ENCODE data around the gene KLHL21. TPM values are rescaled to one million over a fixed set of nuclear protein-coding genes. Genes with fewer than 3 reads are reported as not detected.
"Not testable (repeated sequence)": the region's sequence is repeated elsewhere in the genome, so short reads cannot be mapped to it uniquely, and the experiment has no call there.

KLHL21 gene
- total RNA-seq, result 10 to 100 TPM; 22.9 to 38.9 TPM

GRCh38 chr1:6602669-6603237 lies at the start of gene KLHL21:
KLHL21 (minus strand) TSS chr1:6602869; CDS start chr1:6602817, 52 bp downstream.
- ATAC-seq (peak; percentile 59 to 69), DNase-seq (ENCODE audit: low spot score in 2 of 2) (peak; percentile 86 to 92)
- no peaks in the 10 kb centered on the region for H3K9me3 Mint-ChIP-seq
- peak within 1 kb of the TSS; percentile 95 to 97 for H3K27ac Mint-ChIP-seq
- H3K36me3 Mint-ChIP-seq, result peaks cover 17 to 24% of the 10 kb centered on the region in 2 donors

GRCh38 chr1:6651909-6652308 lies 49.2 kb upstream of the KLHL21 start:
- peaks cover 4 to 11% of the 10 kb centered on the region in 2 donors for H3K36me3 Mint-ChIP-seq
- ATAC-seq (no peak), DNase-seq (ENCODE audit: low spot score in 2 of 2) (no peak)
- H3K27ac Mint-ChIP-seq, result peak overlapping the region in 1 of 2 donors; percentile 44
- H3K9me3 Mint-ChIP-seq, result no peaks in the 10 kb centered on the region

GRCh38 chr1:6648556-6648955 lies 45.9 kb upstream of the KLHL21 start:
- DNase-seq (ENCODE audit: low spot score in 2 of 2) (no peak), ATAC-seq (no peak)
- H3K36me3 Mint-ChIP-seq, result peaks cover 4 to 11% of the 10 kb centered on the region in 2 donors
- H3K9me3 Mint-ChIP-seq, result no peaks in the 10 kb centered on the region
- peak overlapping the region in 1 of 2 donors; percentile 67 for H3K27ac Mint-ChIP-seq

- DNase-seq (ENCODE audit: low spot score in 2 of 2), result peak in 1 of 2 donors; percentile 22
- Mint-ChIP-seq H3K36me3 (peaks cover 5 to 8% of the 10 kb centered on the region in 2 donors), H3K27ac (no peak overlapping the region), H3K9me3 (no peaks in the 10 kb centered on the region)
- ATAC-seq, result peak; percentile 41 to 60
These were observed 44.0 kb upstream of the KLHL21 start for GRCh38 chr1:6646499-6647148.

- Mint-ChIP-seq H3K27ac (peak overlapping the region in 1 of 2 donors; percentile 30), H3K36me3 (peaks cover 0 to 4% of the 10 kb centered on the region in 2 donors), H3K9me3 (no peaks in the 10 kb centered on the region)
- no peak for DNase-seq (ENCODE audit: low spot score in 2 of 2)
- ATAC-seq, result no peak
These were observed 42.3 kb upstream of the KLHL21 start for GRCh38 chr1:6645018-6645417.

GRCh38 chr1:6640867-6641266 lies 38.2 kb upstream of the KLHL21 start:
- not testable (repeated sequence) for H3K36me3 Mint-ChIP-seq; H3K27ac Mint-ChIP-seq; ATAC-seq; DNase-seq (ENCODE audit: low spot score in 2 of 2); H3K9me3 Mint-ChIP-seq

GRCh38 chr1:6638226-6638625 lies 35.6 kb upstream of the KLHL21 start:
- no peaks in the 10 kb centered on the region for H3K9me3 Mint-ChIP-seq
- DNase-seq (ENCODE audit: low spot score in 2 of 2) (no peak), ATAC-seq (no peak)
- H3K36me3 Mint-ChIP-seq, result peaks cover 4 to 5% of the 10 kb centered on the region in 2 donors
- H3K27ac Mint-ChIP-seq, result no peak overlapping the region

GRCh38 chr1:6637770-6638169 lies 35.1 kb upstream of the KLHL21 start:
- no peaks in the 10 kb centered on the region for H3K9me3 Mint-ChIP-seq
- peak overlapping the region in 1 of 2 donors; percentile 68 for H3K27ac Mint-ChIP-seq
- ATAC-seq, result no peak
- DNase-seq (ENCODE audit: low spot score in 2 of 2), result no peak
- H3K36me3 Mint-ChIP-seq, result peaks cover 2 to 5% of the 10 kb centered on the region in 2 donors

- H3K27ac Mint-ChIP-seq, result peak overlapping the region in 1 of 2 donors; percentile 68
- not testable (repeated sequence) for DNase-seq (ENCODE audit: low spot score in 2 of 2); ATAC-seq; H3K9me3 Mint-ChIP-seq; H3K36me3 Mint-ChIP-seq
These were observed 34.1 kb upstream of the KLHL21 start for GRCh38 chr1:6636778-6637177.

GRCh38 chr1:6635910-6636760 lies 33.5 kb upstream of the KLHL21 start:
- DNase-seq (ENCODE audit: low spot score in 2 of 2) (no peak), ATAC-seq (no peak)
- H3K9me3 Mint-ChIP-seq, result no peaks in the 10 kb centered on the region
- peak overlapping the region; percentile 29 to 68 for H3K27ac Mint-ChIP-seq
- peaks cover 0 to 5% of the 10 kb centered on the region in 2 donors for H3K36me3 Mint-ChIP-seq

- Mint-ChIP-seq H3K9me3 (no peaks in the 10 kb centered on the region), H3K27ac (peak overlapping the region; percentile 22 to 71), H3K36me3 (peaks cover 0 to 5% of the 10 kb centered on the region in 2 donors)
- ATAC-seq (no peak), DNase-seq (ENCODE audit: low spot score in 2 of 2) (no peak)
These were observed 32.7 kb upstream of the KLHL21 start for GRCh38 chr1:6635161-6635909.

GRCh38 chr1:6634371-6635052 lies 31.8 kb upstream of the KLHL21 start:
- H3K9me3 Mint-ChIP-seq, result no peaks in the 10 kb centered on the region
- DNase-seq (ENCODE audit: low spot score in 2 of 2) (peak in 1 of 2 donors; percentile 28), ATAC-seq (peak; percentile 58 to 62)
- peaks cover 0 to 11% of the 10 kb centered on the region in 2 donors for H3K36me3 Mint-ChIP-seq
- H3K27ac Mint-ChIP-seq, result peak overlapping the region; percentile 22 to 71

GRCh38 chr1:6632588-6633514 lies 30.2 kb upstream of the KLHL21 start:
- ATAC-seq (no peak), DNase-seq (ENCODE audit: low spot score in 2 of 2) (no peak)
- Mint-ChIP-seq H3K9me3 (no peaks in the 10 kb centered on the region), H3K36me3 (peaks cover 3 to 12% of the 10 kb centered on the region in 2 donors), H3K27ac (peak overlapping the region in 1 of 2 donors; percentile 79)

GRCh38 chr1:6631058-6631457 lies 28.4 kb upstream of the KLHL21 start:
- peaks cover 12% of the 10 kb centered on the region in 2 donors for H3K36me3 Mint-ChIP-seq
- no peak overlapping the region for H3K27ac Mint-ChIP-seq
- H3K9me3 Mint-ChIP-seq, result no peaks in the 10 kb centered on the region
- DNase-seq (ENCODE audit: low spot score in 2 of 2), result no peak
- no peak for ATAC-seq

- ATAC-seq (no peak), DNase-seq (ENCODE audit: low spot score in 2 of 2) (no peak)
- Mint-ChIP-seq H3K9me3 (no peaks in the 10 kb centered on the region), H3K27ac (peak overlapping the region; percentile 14 to 50), H3K36me3 (peaks cover 17 to 18% of the 10 kb centered on the region in 2 donors)
These were observed 27.4 kb upstream of the KLHL21 start for GRCh38 chr1:6630027-6630426.

Measured in activated naive CD4-positive, alpha-beta T cell treated with anti-CD3 and anti-CD28 coated beads, Interleukin-2, amount 50 U/mL, for 72 hours (primary cell).